Prostate gland (tissue), 2 donors: Measurements from ENCODE around the gene DENND2A. TPM values are rescaled to one million over a fixed set of nuclear protein-coding genes. Genes with fewer than 3 reads are reported as not detected.
"Not testable (repeated sequence)": the region's sequence is repeated elsewhere in the genome, so short reads cannot be mapped to it uniquely, and the experiment has no call there.

Experiments used
- DNase-seq: peaks from one replicate; pipeline ENCODE4 v3.0.0-alpha.2; 2019; ENCODE audit warnings: low spot score
- H3K27ac ChIP-seq, 2 donors: fragments of 200-600 bp; sonication (generic); 2 replicates each; pipeline ENCODE4 v1.5.1; 2017 to 2019
- H3K27me3 ChIP-seq: fragments of 200-600 bp; sonication (generic); replicated peaks from 2 replicates; pipeline ENCODE4 v1.5.1; 2019; ENCODE audit not compliant: insufficient read depth
- H3K36me3 ChIP-seq, 2 donors: fragments of 200-600 bp; sonication (generic); 1 replicate in 1 of 2; 2 replicates in 1 of 2; pipeline versions ENCODE4 v1.5.1 to v1.8.1; 2017 to 2019
- H3K4me1 ChIP-seq: fragments of 200-600 bp; sonication (generic); replicated peaks from 2 replicates; pipeline ENCODE4 v1.5.1; 2019
- H3K4me3 ChIP-seq, 2 donors: fragments of 200-600 bp; sonication (generic); 2 replicates each; pipeline ENCODE4 v1.5.1; 2017 to 2019
- H3K9me3 ChIP-seq: fragments of 200-600 bp; sonication (generic); 2 replicates; pipeline ENCODE4 v1.5.1; 2017
- CTCF ChIP-seq, 4 experiments: fragments of 200-600 bp in 2 of 4; fragments of 450-650 bp in 2 of 4; sonication (generic) in 2 of 4; IDR thresholded peaks; 1 replicate in 3 of 4; 2 replicates in 1 of 4; pipeline ENCODE4 v1.5.1; 2016 to 2019; ENCODE audit warnings: antibody characterized with exemption in 4 of 4, mild to moderate bottlenecking in 2 of 4, moderate library complexity in 2 of 4
- POLR2A ChIP-seq: fragments of 450-650 bp; IDR thresholded peaks from one replicate; pipeline ENCODE4 v1.6.1; 2016; ENCODE audit warnings: antibody characterized with exemption, mild to moderate bottlenecking
- POLR2AphosphoS5 ChIP-seq: sonication (generic); formaldehyde crosslinking; IDR thresholded peaks from one replicate; pipeline ENCODE4 v1.6.1; 2017; ENCODE audit warnings: antibody characterized with exemption
- WGBS: methylation state at CpG from one replicate; pipeline ENCODE4 v1.1.5; 2018; 5-methylcytosine and 5-hydroxymethylcytosine counted together
- intact Hi-C: fragments of 100-400 bp; cut with DNase I; formaldehyde crosslinking; loops from one replicate; pipeline ENCODE4 v1.14.2; 2022
- total RNA-seq, 2 donors: library from RNA; depleted of rRNA; stranded (reverse); fragments of >200 nt; gene quantifications; one replicate each; pipeline ENCODE4 v1.1.0, GENCODE V29; 2016

The DENND2A gene
- total RNA-seq, 2 donors from 2014 or later: 4.0 to 9.2 TPM

DNA sequence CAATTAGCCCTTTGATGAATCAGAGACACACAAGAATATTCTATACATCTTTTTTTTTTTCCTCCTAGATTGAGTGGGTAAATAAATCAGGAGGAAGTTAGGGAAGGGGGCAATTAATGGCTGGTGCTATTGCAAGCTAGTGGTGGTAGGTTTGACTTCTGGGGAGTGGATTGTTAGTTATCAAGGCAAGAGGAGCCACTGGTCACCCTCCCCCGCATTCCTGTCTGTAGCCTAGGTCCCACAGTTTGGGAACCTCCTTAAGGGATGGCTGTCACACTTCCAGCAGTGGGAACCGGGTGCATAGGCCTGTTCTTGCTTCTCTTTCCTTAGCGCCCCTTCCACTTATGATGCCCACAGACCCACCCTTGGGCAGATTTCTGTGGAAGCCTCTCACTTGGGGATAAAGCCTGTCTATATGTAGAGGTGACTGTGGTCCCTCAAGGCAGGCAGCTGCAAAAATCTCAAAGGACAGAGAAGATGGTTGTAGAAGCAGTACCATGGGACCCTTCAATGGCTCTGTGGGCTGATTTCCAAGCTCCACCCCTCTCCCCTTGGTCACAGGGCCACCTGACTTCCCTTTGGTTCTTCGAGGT, 29.8 kb upstream of the DENND2A start:
- Histone ChIP-seq H3K4me3 (no peak overlapping the region), H3K36me3 (no peaks in the 10 kb centered on the region), H3K27me3 (no peaks in the 10 kb centered on the region), H3K9me3 (no peaks in the 10 kb centered on the region), H3K4me1 (peaks cover 3% of the 10 kb centered on the region), H3K27ac (no peak overlapping the region)
- 61% methylated on average over 4 of the region's 4 CpGs for WGBS
- TF ChIP-seq POLR2A: no peak
- no peak for TF ChIP-seq CTCF (IDR thresholded peaks at IDR 0.05)
- no peak for TF ChIP-seq POLR2AphosphoS5
- intact Hi-C loops: loop anchor here (10.0 kb wide), 1 partner anchor 344 kb away; the partner anchor contains the start of gene MRPS33
- DNase-seq: no peak

GRCh38 chr7:140669862-140670261, 29.2 kb upstream of the DENND2A start:
- not testable (repeated sequence) for H3K4me3 ChIP-seq, H3K27ac ChIP-seq, DNase-seq, H3K36me3 ChIP-seq, H3K27me3 ChIP-seq, H3K4me1 ChIP-seq, H3K9me3 ChIP-seq
- 88% methylated on average over 10 of the region's 10 CpGs for WGBS
- intact Hi-C loops: loop anchor here (10.0 kb wide), 1 partner anchor 345 kb away; the partner anchor contains the start of gene MRPS33

DNA sequence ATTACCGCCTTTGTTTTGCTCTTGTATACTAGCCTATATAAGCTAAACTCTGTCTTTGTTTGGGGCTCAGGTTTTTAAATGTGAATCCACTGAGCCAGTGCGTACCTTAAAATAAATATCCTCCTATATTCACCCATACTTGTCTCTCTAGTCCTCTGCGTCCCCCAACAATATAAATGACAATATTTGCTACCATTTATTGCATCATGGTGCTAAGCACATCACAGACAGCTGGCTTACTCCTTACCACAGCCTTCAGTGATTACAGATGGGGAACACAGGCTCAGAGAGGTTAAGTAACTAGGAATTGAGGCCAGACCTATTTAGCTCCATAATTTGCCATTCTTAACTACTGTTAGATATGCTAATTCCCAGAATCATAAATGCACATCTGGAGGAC, 28.7 kb upstream of the DENND2A start:
- WGBS: 90% methylated on average over 3 of the region's 3 CpGs
- H3K4me3 ChIP-seq: no peak overlapping the region
- H3K36me3 ChIP-seq: no peaks in the 10 kb centered on the region
- intact Hi-C loops: no loop called here
- TF ChIP-seq POLR2AphosphoS5 (no peak), CTCF (IDR thresholded peaks at IDR 0.05) (no peak), POLR2A (no peak)
- no peak overlapping the region for H3K27ac ChIP-seq
- H3K27me3 ChIP-seq: no peaks in the 10 kb centered on the region
- H3K4me1 ChIP-seq: peaks cover 3% of the 10 kb centered on the region
- no peaks in the 10 kb centered on the region for H3K9me3 ChIP-seq
- no peak for DNase-seq

DNA sequence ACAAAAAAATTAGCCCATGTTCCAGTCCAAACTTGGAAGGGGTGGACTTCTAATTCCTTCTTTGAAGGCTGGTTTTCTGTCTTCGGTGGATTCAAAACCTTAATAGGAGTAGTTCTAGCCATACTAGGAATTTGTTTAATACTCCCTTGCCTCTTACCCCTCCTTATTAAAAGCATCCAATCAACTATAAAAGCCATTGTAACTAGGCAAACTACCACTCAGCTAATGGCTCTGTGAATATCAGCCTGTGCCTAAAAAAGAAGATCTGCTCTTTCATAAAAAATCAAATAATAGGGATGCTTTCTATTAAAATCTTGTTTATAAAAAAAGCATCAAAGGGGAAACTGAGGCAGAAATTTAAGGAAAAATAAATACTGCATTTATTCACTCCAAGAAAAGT, 28.0 kb upstream of the DENND2A start:
- H3K9me3 ChIP-seq: no peaks in the 10 kb centered on the region
- H3K4me1 ChIP-seq: no peaks in the 10 kb centered on the region
- no peak overlapping the region for H3K4me3 ChIP-seq
- H3K36me3 ChIP-seq: no peaks in the 10 kb centered on the region
- H3K27ac ChIP-seq: no peak overlapping the region
- WGBS: 58% methylated on average over 1 of the region's 1 CpG
- intact Hi-C loops: no loop called here
- H3K27me3 ChIP-seq: no peaks in the 10 kb centered on the region
- DNase-seq: no peak
- TF ChIP-seq POLR2A (no peak), CTCF (IDR thresholded peaks at IDR 0.05) (no peak)

DNA sequence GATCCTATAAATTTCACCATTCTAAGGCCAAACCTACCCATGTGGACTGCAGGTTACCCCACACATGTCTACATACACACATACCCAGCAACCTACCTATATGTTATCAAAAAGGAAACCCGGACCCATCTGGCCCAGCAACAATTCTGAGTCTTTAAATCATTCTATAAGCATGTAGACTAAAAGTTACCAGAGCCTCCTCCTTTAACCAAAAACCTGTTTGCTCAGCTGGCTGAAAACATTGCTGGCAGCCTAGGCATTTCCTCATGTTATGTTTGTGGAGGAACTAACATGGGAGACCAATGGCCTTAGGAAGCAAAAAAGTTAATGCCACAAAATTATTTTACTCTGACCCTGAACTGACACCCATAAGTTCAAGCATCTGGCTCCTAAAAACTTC, 26.9 kb upstream of the DENND2A start:
- Histone ChIP-seq H3K9me3 (no peaks in the 10 kb centered on the region), H3K27me3 (no peaks in the 10 kb centered on the region), H3K4me3 (no peak overlapping the region), H3K4me1 (no peaks in the 10 kb centered on the region), H3K27ac (peak overlapping the region in 1 of 2 donors; percentile 30), H3K36me3 (no peaks in the 10 kb centered on the region)
- WGBS: 45% methylated on average over 1 of the region's 1 CpG
- intact Hi-C loops: no loop called here
- peak; percentile 50 for DNase-seq
- peak; percentile 23 for TF ChIP-seq POLR2AphosphoS5
- no peak for TF ChIP-seq POLR2A
- TF ChIP-seq CTCF (IDR thresholded peaks at IDR 0.05): no peak

- H3K27me3 ChIP-seq, H3K4me3 ChIP-seq, H3K4me1 ChIP-seq, DNase-seq, intact Hi-C loops, H3K27ac ChIP-seq, H3K36me3 ChIP-seq, H3K9me3 ChIP-seq: not testable (repeated sequence)
- WGBS: 78% methylated on average over 1 of the region's 2 CpGs
These were observed 22.3 kb upstream of the DENND2A start for GRCh38 chr7:140662938-140663337.
